H1 (cell line): ENCODE measurements around the gene WNT3A. TPM values are rescaled to one million over a fixed set of nuclear protein-coding genes. Genes with fewer than 3 reads are reported as not detected.

Experiments used
- CTCF ChIA-PET: fragments of 300-600 bp; sonication (Branson Sonifier 250); formaldehyde crosslinking; loops from one replicate; lab custom pipeline; 2021; ENCODE audit not compliant: partially characterized antibody; lab: Charles Lee
- POLR2A ChIA-PET: fragments of 300-600 bp; sonication (Branson Sonifier 250); formaldehyde crosslinking; loops from one replicate; lab custom pipeline; 2021; ENCODE audit warnings: inconsistent platforms; ENCODE audit not compliant: partially characterized antibody; lab: Charles Lee
- DNase-seq, 2 experiments: peaks; one replicate each; pipeline versions ENCODE4 v3.0.0 to v3.0.0-alpha.2; 2010 to 2022; ENCODE audit warnings: low spot score in 2 of 2, low read depth in 1 of 2, mixed read lengths in 1 of 2
- FAIRE-seq: peaks from 2 replicates; lab custom pipeline; 2011; peaks lifted over from hg19 to GRCh38; lab: Jason Lieb, UNC
- H2AFZ ChIP-seq: 2 replicates; pipeline ENCODE4 v1.8.1; 2012; ENCODE audit warnings: low read length, inconsistent platforms
- H2AK5ac ChIP-seq: 2 replicates; pipeline ENCODE4 v1.6.1; 2013; ENCODE audit warnings: low read depth, low read length
- H2BK120ac ChIP-seq: replicated peaks from 2 replicates; pipeline ENCODE3; 2013; ENCODE audit warnings: low read depth, low read length, inconsistent platforms
- H2BK12ac ChIP-seq: 2 replicates; pipeline ENCODE4 v1.6.1; 2013; ENCODE audit warnings: low read depth, low read length
- H2BK15ac ChIP-seq: 2 replicates; pipeline ENCODE4 v1.6.1; 2013; ENCODE audit warnings: low read length
- H2BK20ac ChIP-seq: 2 replicates; pipeline ENCODE4 v1.6.1; 2013; ENCODE audit warnings: low read length
- H2BK5ac ChIP-seq: 2 replicates; pipeline ENCODE4 v1.6.1; 2013; ENCODE audit warnings: low read depth, low read length
- H3K14ac ChIP-seq: 2 replicates; pipeline ENCODE4 v1.6.1; 2013; ENCODE audit warnings: inconsistent platforms; ENCODE audit not compliant: insufficient read length
- H3K18ac ChIP-seq: 2 replicates; pipeline ENCODE4 v1.6.1; 2013; ENCODE audit warnings: low read length; ENCODE audit errors: extremely low read depth
- H3K23ac ChIP-seq: 2 replicates; pipeline ENCODE4 v1.6.1; 2013; ENCODE audit warnings: inconsistent platforms; ENCODE audit not compliant: insufficient read length
- H3K23me2 ChIP-seq: 2 replicates; pipeline ENCODE4 v1.6.1; 2013; ENCODE audit warnings: low read depth, low read length
- H3K27ac ChIP-seq: 2 replicates; pipeline ENCODE4 v1.6.1; 2011; ENCODE audit warnings: low read depth, low read length, inconsistent platforms
- H3K27me3 ChIP-seq, 4 experiments: replicated peaks in 1 of 4; 1 replicate in 1 of 4; 2 replicates in 3 of 4; pipeline versions ENCODE4 v1.6.1 to v1.8.1; 2011 to 2013; ENCODE audit warnings: low read length in 3 of 4, mild to moderate bottlenecking in 3 of 4, inconsistent platforms in 2 of 4, mixed read lengths in 2 of 4, moderate library complexity in 1 of 4; ENCODE audit not compliant: control insufficient read depth in 3 of 4, insufficient read depth in 3 of 4; ENCODE audit errors: extremely low read depth in 1 of 4
- H3K36me3 ChIP-seq, 4 experiments: 2 replicates each; pipeline versions ENCODE4 v1.6.1 to v1.8.1; 2011 to 2013; ENCODE audit warnings: mild to moderate bottlenecking in 4 of 4, low read length in 3 of 4, moderate library complexity in 2 of 4, control low read depth in 1 of 4, inconsistent platforms in 1 of 4; ENCODE audit not compliant: insufficient read depth in 4 of 4, control insufficient read depth in 2 of 4
- H3K4ac ChIP-seq: replicated peaks from 2 replicates; pipeline ENCODE3; 2013; ENCODE audit warnings: low read length, low read depth, mixed read lengths, inconsistent platforms; ENCODE audit not compliant: insufficient read length
- H3K4me1 ChIP-seq, 4 experiments: replicated peaks in 1 of 4; 1 replicate in 1 of 4; 2 replicates in 3 of 4; pipeline versions ENCODE4 v1.6.1 to v1.8.1; 2011 to 2013; ENCODE audit warnings: low read length in 3 of 4, inconsistent platforms in 2 of 4, mixed read lengths in 1 of 4; ENCODE audit not compliant: insufficient read depth in 4 of 4, control insufficient read depth in 3 of 4
- H3K4me2 ChIP-seq, 2 experiments: 2 replicates each; pipeline versions ENCODE4 v1.6.1 to v1.8.1; 2011 to 2013; ENCODE audit warnings: low read depth in 2 of 2, low read length in 2 of 2, control low read depth in 1 of 2, inconsistent platforms in 1 of 2, mild to moderate bottlenecking in 1 of 2; ENCODE audit not compliant: insufficient read depth in 1 of 2
- H3K4me3 ChIP-seq, 4 experiments: fragments of 200-600, 300-600 bp in 1 of 4; sonication (generic), shearing (Covaris generic), sonication (Bioruptor Twin) in 1 of 4; 2 replicates each; pipeline versions ENCODE4 v1.5.1 to v1.8.1; 2011 to 2016; ENCODE audit warnings: low read length in 4 of 4, low read depth in 3 of 4, control low read depth in 2 of 4, inconsistent platforms in 2 of 4, mild to moderate bottlenecking in 2 of 4, mixed read lengths in 1 of 4, moderate library complexity in 1 of 4; ENCODE audit not compliant: insufficient read depth in 2 of 4; ENCODE audit errors: extremely low read depth in 1 of 4
- H3K56ac ChIP-seq: replicated peaks from 2 replicates; pipeline ENCODE3; 2013; ENCODE audit warnings: low read depth, mild to moderate bottlenecking, mixed read lengths, low read length, inconsistent platforms; ENCODE audit not compliant: insufficient read length
- H3K79me1 ChIP-seq: 2 replicates; pipeline ENCODE4 v1.6.1; 2013; ENCODE audit warnings: low read depth, low read length, control low read depth
- H3K79me2 ChIP-seq, 2 experiments: 2 replicates each; pipeline versions ENCODE4 v1.6.1 to v1.8.1; 2012 to 2013; ENCODE audit warnings: low read length in 2 of 2, mild to moderate bottlenecking in 2 of 2, inconsistent platforms in 1 of 2; ENCODE audit not compliant: insufficient read depth in 2 of 2, control insufficient read depth in 1 of 2
- H3K9ac ChIP-seq, 4 experiments: replicated peaks in 1 of 4; 1 replicate in 1 of 4; 2 replicates in 3 of 4; pipeline versions ENCODE4 v1.6.1 to v1.8.1; 2011 to 2013; ENCODE audit warnings: low read depth in 3 of 4, low read length in 3 of 4, control low read depth in 2 of 4, mild to moderate bottlenecking in 2 of 4, moderate library complexity in 2 of 4, inconsistent platforms in 1 of 4; ENCODE audit errors: extremely low read depth in 1 of 4
- H3K9me3 ChIP-seq, 2 experiments: 2 replicates each; pipeline versions ENCODE4 v1.6.1 to v1.8.1; 2012 to 2013; ENCODE audit warnings: mild to moderate bottlenecking in 2 of 2, moderate library complexity in 2 of 2, control low read depth in 1 of 2, inconsistent platforms in 1 of 2, low read depth in 1 of 2, low read length in 1 of 2, mixed read lengths in 1 of 2; ENCODE audit not compliant: insufficient read depth in 2 of 2
- H4K20me1 ChIP-seq, 2 experiments: replicated peaks in 1 of 2; 2 replicates each; pipeline versions ENCODE3 to v1.8.1; 2011 to 2013; ENCODE audit warnings: inconsistent platforms in 2 of 2, low read length in 2 of 2, mild to moderate bottlenecking in 1 of 2; ENCODE audit not compliant: insufficient read depth in 2 of 2, control insufficient read depth in 1 of 2
- H4K5ac ChIP-seq: 2 replicates; pipeline ENCODE4 v1.6.1; 2013; ENCODE audit warnings: low read length, low read depth, mixed read lengths, inconsistent platforms; ENCODE audit not compliant: insufficient read length
- H4K8ac ChIP-seq: 2 replicates; pipeline ENCODE4 v1.8.0; 2013; ENCODE audit warnings: mild to moderate bottlenecking, moderate library complexity, low read length, inconsistent platforms; ENCODE audit not compliant: insufficient read depth; ENCODE audit errors: extremely low read depth
- H4K91ac ChIP-seq: replicated peaks from 2 replicates; pipeline ENCODE3; 2013; ENCODE audit warnings: low read length, mixed read lengths, inconsistent platforms; ENCODE audit not compliant: insufficient read length
- BACH1 ChIP-seq: IDR thresholded peaks from 2 replicates; pipeline ENCODE4 v1.6.1; 2012; ENCODE audit warnings: low read length, improper control_type of control experiment
- BRCA1 ChIP-seq: IDR thresholded peaks from 2 replicates; pipeline ENCODE4 v1.6.1; 2012; ENCODE audit warnings: low read depth, low read length, improper control_type of control experiment
- KDM1A ChIP-seq: fragments of 200-600, 300-600 bp; sonication (generic); IDR thresholded peaks from 2 replicates; pipeline ENCODE4 v1.7.1; 2016; ENCODE audit warnings: mild to moderate bottlenecking, low read length, borderline replicate concordance
- MAX ChIP-seq: IDR thresholded peaks from 2 replicates; pipeline ENCODE4 v1.6.1; 2012; ENCODE audit warnings: inconsistent platforms
- POLR2A ChIP-seq, 2 experiments: IDR thresholded peaks; 1 replicate in 1 of 2; 2 replicates in 1 of 2; pipeline ENCODE4 v1.6.1; 2011; ENCODE audit warnings: low read depth in 2 of 2, low read length in 2 of 2, mild to moderate bottlenecking in 2 of 2; ENCODE audit errors: control extremely low read depth in 1 of 2
- RBBP5 ChIP-seq: IDR thresholded peaks from 2 replicates; pipeline ENCODE4 v1.7.1; 2012; ENCODE audit warnings: low read depth, mild to moderate bottlenecking, inconsistent platforms, low read length, moderate library complexity, borderline replicate concordance
- TEAD4 ChIP-seq: IDR thresholded peaks from 2 replicates; pipeline ENCODE4 v1.6.1; 2012; ENCODE audit warnings: low read depth, low read length, inconsistent platforms, mixed read lengths
- WGBS, 2 experiments: shearing (Covaris generic) in 1 of 2; methylation state at CpG; one replicate each; pipeline versions ENCODE4 v1.1.6 to v1.1.7; 2013 to 2015; ENCODE audit warnings: low lambda C conversion rate in 2 of 2, mixed read lengths in 2 of 2, inconsistent platforms in 1 of 2, low coverage in 1 of 2, missing lambda C conversion rate in 1 of 2; ENCODE audit not compliant: insufficient replicate concordance in 2 of 2, insufficient coverage in 1 of 2, insufficient read length in 1 of 2; ENCODE audit errors: extremely low coverage in 1 of 2, missing lambda C conversion rate in 1 of 2; 5-methylcytosine and 5-hydroxymethylcytosine counted together
- polyA plus RNA-seq, 7 experiments: library from polyadenylated mRNA; depleted of rRNA in 3 of 7; stranded (reverse) in 5 of 7; unstranded in 2 of 7; fragments of >200 nt in 5 of 7; fragments of 200-250 nt in 2 of 7; gene quantifications; 1 replicate in 5 of 7; 2 replicates in 1 of 7; 4 replicates in 1 of 7; pipeline versions ENCODE4 v1.2.1 to v1.2.3, GENCODE V29; 2011 to 2013; ENCODE audit warnings: missing spikeins in 2 of 7, mixed read lengths in 2 of 7
- total RNA-seq: library from RNA; stranded (reverse); fragmentation: NEBNext Ultra II Directional; extraction: Animal tissue kit (Norgen Biotek cat#: 25700); gene quantifications from 2 replicates; pipeline ENCODE4 v1.2.1, GENCODE V29; 2021

The WNT3A gene
- total and polyA plus RNA-seq, 2 of the 8 experiments (the other 6 are each of a cell fraction or from before 2014, with no cell fraction given), result 0.08 to 0.19 TPM

- Histone ChIP-seq H3K9me3 (peaks cover 0 to 3% of the 10 kb centered on the region in 2 experiments; a peak in 1 of 4 replicates), H3K14ac (no peak overlapping the region), H4K91ac (no peak overlapping the region), H3K4me3 (no peak overlapping the region), H3K79me1 (no peaks in the 10 kb centered on the region), H3K79me2 (no peaks in the 10 kb centered on the region), H2BK20ac (no peak overlapping the region), H3K4ac (no peak overlapping the region), H2BK120ac (no peak overlapping the region), H3K27ac (no peak overlapping the region), H3K27me3 (peaks cover 0 to 40% (median 16%) of the 10 kb centered on the region in 4 experiments; a peak in 5 of 7 replicates), H2BK5ac (no peak overlapping the region), H3K4me1 (no peaks in the 10 kb centered on the region), H3K4me2 (no peak overlapping the region), H4K8ac (no peak overlapping the region), H2AK5ac (no peak overlapping the region), H3K23ac (no peak overlapping the region), H2AFZ (no peak overlapping the region), H3K23me2 (no peaks in the 10 kb centered on the region), H3K56ac (no peak overlapping the region), H3K36me3 (no peaks in the 10 kb centered on the region), H4K5ac (no peak overlapping the region), H3K9ac (no peak overlapping the region), H2BK15ac (no peak overlapping the region), H3K18ac (no peak overlapping the region), H4K20me1 (peaks cover 0 to 2% of the 10 kb centered on the region in 2 experiments), H2BK12ac (no peak overlapping the region)
- FAIRE-seq (no peak), DNase-seq (no peak)
- 81% methylated on average over 6 of the region's 6 CpGs; no CpG with 5 or more reads in 1 of the 2 experiments for WGBS, 2 experiments
- POLR2A ChIA-PET, result interaction anchor here (0.6 kb wide), 1 partner anchor 413 kb away, joined by 3 read pairs; no protein-coding TSS in a partner anchor
- CTCF ChIA-PET, result interaction anchor here (0.8 to 11.6 kb wide), 30 partner anchors 12 to 549 kb away, joined by 3 to 197 read pairs (median 4); no protein-coding TSS in a partner anchor
- no peak for TF ChIP-seq BACH1
- TF ChIP-seq RBBP5, result no peak
- no peak for TF ChIP-seq KDM1A
- TF ChIP-seq BRCA1, result no peak
- no peak for TF ChIP-seq POLR2A (IDR thresholded peaks at IDR 0.05; ENCODE audit: control extremely low read depth in 1 of 2, low read depth in 2 of 2, low read length in 2 of 2)
- TF ChIP-seq TEAD4, result no peak
- TF ChIP-seq MAX, result no peak
These were observed 8.3 kb upstream of the WNT3A start for GRCh38 chr1:227998374-227999055.
